Upper lobe of right lung (tissue), 1 donor: ENCODE data around the gene GATA6. TPM values are rescaled to one million over a fixed set of nuclear protein-coding genes. Genes with fewer than 3 reads are reported as not detected.

Source experiments
- ATAC-seq: fragments of 200-7000 bp; cut with Tn5 transposase; one replicate; pipeline ENCODE4 v1.9.1; 2020; ENCODE audit warnings: mild to moderate bottlenecking, moderate library complexity
- DNase-seq: peaks from one replicate; pipeline ENCODE4 v3.0.0-alpha.2; 2020
- H3K27ac ChIP-seq: fragments of 200-600 bp; one replicate; pipeline ENCODE4 v1.8.0; 2022
- H3K27me3 ChIP-seq: fragments of 200-600 bp; one replicate; pipeline ENCODE4 v1.8.0; 2022; ENCODE audit warnings: mild to moderate bottlenecking
- H3K36me3 ChIP-seq: fragments of 200-600 bp; one replicate; pipeline ENCODE4 v1.8.0; 2022
- H3K4me1 ChIP-seq: fragments of 200-600 bp; one replicate; pipeline ENCODE4 v1.8.0; 2022
- H3K4me3 ChIP-seq: fragments of 200-600 bp; one replicate; pipeline ENCODE4 v1.8.0; 2022; ENCODE audit warnings: mild to moderate bottlenecking
- H3K9me3 ChIP-seq: fragments of 200-600 bp; one replicate; pipeline ENCODE4 v1.8.0; 2022
- intact Hi-C: fragments of 100-400 bp; cut with DNase I; formaldehyde crosslinking; loops from one replicate; pipeline ENCODE4 v1.11.0; 2022
- total RNA-seq: library from RNA; stranded (reverse); fragmentation: NEBNext Ultra II Directional; extraction: Animal tissue kit (Norgen Biotek cat#: 25700); gene quantifications from one replicate; pipeline ENCODE4 v1.2.1, GENCODE V29; 2021
- TF ChIP-seq, protein P1 (sequence below): fragments of 200-600 bp; IDR thresholded peaks from one replicate; pipeline ENCODE4 v1.8.0; 2022; ENCODE audit warnings: antibody characterized with exemption
- donor health status: DM: no; HTN: yes; CAD: no; lungs with severe emphysema.

Gene GATA6
- total RNA-seq, 1 donor from 2014 or later, result 32.2 TPM

- TF ChIP-seq, protein P1, sequence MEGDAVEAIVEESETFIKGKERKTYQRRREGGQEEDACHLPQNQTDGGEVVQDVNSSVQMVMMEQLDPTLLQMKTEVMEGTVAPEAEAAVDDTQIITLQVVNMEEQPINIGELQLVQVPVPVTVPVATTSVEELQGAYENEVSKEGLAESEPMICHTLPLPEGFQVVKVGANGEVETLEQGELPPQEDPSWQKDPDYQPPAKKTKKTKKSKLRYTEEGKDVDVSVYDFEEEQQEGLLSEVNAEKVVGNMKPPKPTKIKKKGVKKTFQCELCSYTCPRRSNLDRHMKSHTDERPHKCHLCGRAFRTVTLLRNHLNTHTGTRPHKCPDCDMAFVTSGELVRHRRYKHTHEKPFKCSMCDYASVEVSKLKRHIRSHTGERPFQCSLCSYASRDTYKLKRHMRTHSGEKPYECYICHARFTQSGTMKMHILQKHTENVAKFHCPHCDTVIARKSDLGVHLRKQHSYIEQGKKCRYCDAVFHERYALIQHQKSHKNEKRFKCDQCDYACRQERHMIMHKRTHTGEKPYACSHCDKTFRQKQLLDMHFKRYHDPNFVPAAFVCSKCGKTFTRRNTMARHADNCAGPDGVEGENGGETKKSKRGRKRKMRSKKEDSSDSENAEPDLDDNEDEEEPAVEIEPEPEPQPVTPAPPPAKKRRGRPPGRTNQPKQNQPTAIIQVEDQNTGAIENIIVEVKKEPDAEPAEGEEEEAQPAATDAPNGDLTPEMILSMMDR, result no peak
- Histone ChIP-seq H3K4me3 (peak overlapping the region; percentile 45), H3K4me1 (peaks cover 20% of the 10 kb centered on the region), H3K27me3 (peaks cover 9% of the 10 kb centered on the region), H3K27ac (peak overlapping the region; percentile 83), H3K36me3 (no peaks in the 10 kb centered on the region), H3K9me3 (no peaks in the 10 kb centered on the region)
- no peak for DNase-seq
- intact Hi-C loops, result loop anchor here (10.0 kb wide), 1 partner anchor 380 kb away; no protein-coding TSS in a partner anchor
- peak; percentile 8 for ATAC-seq
Observed at GRCh38 chr18:22174341-22175145, 5.2 kb downstream of the GATA6 start.

GRCh38 chr18:22175346-22175745 is 6.0 kb downstream of the GATA6 start:
- TF ChIP-seq, protein P1, result no peak
- no peak for ATAC-seq
- Histone ChIP-seq H3K4me3 (peak overlapping the region; percentile 45), H3K36me3 (no peaks in the 10 kb centered on the region), H3K27me3 (peaks cover 9% of the 10 kb centered on the region), H3K4me1 (peaks cover 26% of the 10 kb centered on the region), H3K9me3 (no peaks in the 10 kb centered on the region), H3K27ac (peak overlapping the region; percentile 83)
- intact Hi-C loops, result loop anchor here (10.0 kb wide), 1 partner anchor 379 kb away; no protein-coding TSS in a partner anchor
- DNase-seq, result no peak

DNA sequence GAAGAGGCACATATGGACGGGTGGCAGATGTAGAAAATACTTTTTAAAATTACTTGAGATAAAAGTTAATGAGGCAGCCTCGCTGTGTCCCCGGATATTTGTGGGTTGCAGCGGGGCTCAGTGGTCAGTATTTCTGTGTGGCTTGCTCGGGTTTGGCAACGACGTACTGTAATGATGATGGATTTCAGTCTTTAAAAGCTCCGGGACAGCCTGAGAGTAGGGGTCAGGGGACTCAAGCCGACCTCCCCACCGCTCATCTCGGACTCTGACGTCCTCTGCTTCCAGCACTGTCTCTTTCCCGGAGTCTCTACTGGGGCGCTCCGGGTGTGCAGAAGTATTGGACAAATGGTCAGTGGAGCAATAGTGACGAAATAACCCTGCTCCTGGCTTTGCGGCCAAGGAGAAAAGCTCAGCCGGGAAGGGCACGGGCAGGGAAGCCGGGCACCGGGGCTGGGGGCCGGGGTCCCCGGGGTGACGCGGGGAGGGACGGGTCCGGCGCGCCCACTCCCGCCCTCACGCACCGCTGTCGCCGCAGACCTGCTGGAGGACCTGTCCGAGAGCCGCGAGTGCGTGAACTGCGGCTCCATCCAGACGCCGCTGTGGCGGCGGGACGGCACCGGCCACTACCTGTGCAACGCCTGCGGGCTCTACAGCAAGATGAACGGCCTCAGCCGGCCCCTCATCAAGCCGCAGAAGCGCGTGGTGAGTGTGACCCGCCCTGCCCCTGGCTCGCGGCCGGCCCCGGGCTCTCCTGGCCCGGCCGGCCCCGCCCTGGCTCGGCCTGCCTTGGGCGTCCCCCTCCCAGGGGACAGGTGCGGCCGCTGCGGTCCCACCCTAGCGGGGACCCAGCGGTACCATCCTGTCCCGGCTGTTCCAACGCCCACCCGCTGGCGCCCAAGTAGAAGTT is 7.3 kb downstream of the GATA6 start:
- DNase-seq (peak; percentile 78), ATAC-seq (peak; percentile 74)
- TF ChIP-seq, protein P1, result no peak
- intact Hi-C loops, result loop anchor here (10.0 kb wide), 1 partner anchor 378 kb away; no protein-coding TSS in a partner anchor
- H3K4me1 ChIP-seq, result peaks cover 29% of the 10 kb centered on the region
- H3K27ac ChIP-seq, result peak overlapping the region; percentile 83
- peak overlapping the region; percentile 45 for H3K4me3 ChIP-seq
- peaks cover 3% of the 10 kb centered on the region for H3K27me3 ChIP-seq
- peaks cover 10% of the 10 kb centered on the region for H3K36me3 ChIP-seq
- H3K9me3 ChIP-seq, result no peaks in the 10 kb centered on the region

GRCh38 chr18:22177327-22177871 is 8.0 kb downstream of the GATA6 start:
- H3K27ac ChIP-seq, result peak overlapping the region; percentile 83
- H3K36me3 ChIP-seq, result peaks cover 15% of the 10 kb centered on the region
- peaks cover 31% of the 10 kb centered on the region for H3K4me1 ChIP-seq
- ATAC-seq, result no peak
- peak overlapping the region; percentile 45 for H3K4me3 ChIP-seq
- TF ChIP-seq, protein P1, result no peak
- H3K9me3 ChIP-seq, result no peaks in the 10 kb centered on the region
- intact Hi-C loops, result loop anchor here (10.0 kb wide), 1 partner anchor 377 kb away; no protein-coding TSS in a partner anchor
- DNase-seq, result no peak
- peaks cover 3% of the 10 kb centered on the region for H3K27me3 ChIP-seq

DNA sequence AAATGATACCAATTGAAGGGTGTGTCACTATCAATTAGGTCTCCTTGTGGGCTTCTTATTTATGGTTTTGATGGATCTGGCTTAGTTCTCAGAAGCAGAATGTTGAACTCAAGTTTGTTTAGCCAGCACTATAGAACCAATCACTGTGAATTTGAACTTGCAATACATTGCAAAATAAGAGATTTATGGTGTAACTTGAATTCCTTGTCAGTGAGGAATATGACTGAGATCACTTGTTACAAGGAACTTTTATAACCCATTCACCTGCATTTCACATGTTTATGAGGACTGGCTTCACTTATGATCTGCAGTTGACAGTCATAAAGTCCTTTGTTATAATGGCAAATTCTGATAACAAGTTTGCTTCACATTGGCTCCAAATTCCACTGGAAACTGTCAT is 9.8 kb downstream of the GATA6 start:
- Histone ChIP-seq H3K4me3 (peak overlapping the region; percentile 1), H3K9me3 (no peaks in the 10 kb centered on the region), H3K27ac (peak overlapping the region; percentile 83), H3K36me3 (peaks cover 25% of the 10 kb centered on the region), H3K27me3 (peaks cover 3% of the 10 kb centered on the region), H3K4me1 (peaks cover 40% of the 10 kb centered on the region)
- no peak for DNase-seq
- intact Hi-C loops, result loop anchor here (10.0 kb wide), 1 partner anchor 376 kb away; no protein-coding TSS in a partner anchor
- TF ChIP-seq, protein P1, result no peak
- no peak for ATAC-seq
